HG03196 (cell line): ENCODE results near the gene OTUD7B.
A peak's percentile ranks its signal among the peaks of the same experiment; 100 is the strongest.
"Not testable (repeated sequence)": the region's sequence is repeated elsewhere in the genome, so short reads cannot be mapped to it uniquely, and the experiment has no call there.

ENCODE experiments used
- ATAC-seq: cut with Tn5 transposase; IDR thresholded peaks from one replicate; pipeline ENCODE4 v1.9.1; 2021; ENCODE audit not compliant: unreplicated experiment

Gene OTUD7B

DNA sequence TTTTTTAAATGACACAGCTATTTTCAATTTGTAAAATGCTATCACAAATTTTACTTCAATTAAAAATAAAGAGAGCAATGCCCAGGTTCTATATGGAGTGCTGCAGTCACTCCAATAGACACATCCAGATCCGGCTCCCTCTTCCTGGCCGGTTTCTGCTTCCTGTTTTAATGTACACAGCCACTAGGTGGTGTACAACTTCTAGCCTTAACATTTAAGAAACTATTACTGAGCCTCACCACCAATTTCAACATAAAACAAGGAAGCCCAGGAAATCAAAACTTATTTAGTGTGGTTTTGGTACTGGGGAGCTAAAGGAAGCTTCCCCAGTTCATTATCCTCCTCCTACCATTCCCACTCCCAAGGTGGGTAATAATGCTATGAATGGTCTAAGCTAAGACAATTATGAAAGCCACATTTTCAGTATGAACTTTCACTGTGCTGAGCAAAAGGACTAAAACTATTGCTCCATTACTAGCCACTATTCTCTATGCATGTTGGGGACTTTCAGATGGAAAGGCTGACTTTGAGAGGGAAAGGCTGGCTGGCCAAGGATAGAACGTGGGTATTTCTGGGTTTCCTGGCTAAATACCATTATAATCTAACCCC, 48.4 kb downstream of the OTUD7B start:
- no peak for ATAC-seq

DNA sequence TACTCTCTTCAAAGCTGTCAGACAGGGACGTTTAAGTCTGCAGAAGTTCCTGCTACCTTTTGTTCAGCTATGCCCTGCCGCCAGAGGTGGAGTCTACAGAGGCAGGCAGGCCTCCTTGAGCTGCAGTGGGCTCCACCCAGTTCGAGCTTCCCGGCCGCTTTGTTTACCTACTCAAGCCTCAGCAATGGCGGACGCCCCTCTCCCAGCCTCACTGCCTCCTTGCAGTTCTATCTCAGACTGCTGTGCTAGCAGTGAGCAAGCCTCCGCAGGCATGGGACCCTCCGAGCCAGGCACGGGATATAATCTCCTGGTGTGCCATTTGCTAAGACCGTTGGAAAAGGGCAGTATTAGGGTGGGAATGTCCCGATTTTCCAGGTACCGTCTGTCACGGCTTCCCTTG, 53.0 kb downstream of the OTUD7B start:
- not testable (repeated sequence) for ATAC-seq

DNA sequence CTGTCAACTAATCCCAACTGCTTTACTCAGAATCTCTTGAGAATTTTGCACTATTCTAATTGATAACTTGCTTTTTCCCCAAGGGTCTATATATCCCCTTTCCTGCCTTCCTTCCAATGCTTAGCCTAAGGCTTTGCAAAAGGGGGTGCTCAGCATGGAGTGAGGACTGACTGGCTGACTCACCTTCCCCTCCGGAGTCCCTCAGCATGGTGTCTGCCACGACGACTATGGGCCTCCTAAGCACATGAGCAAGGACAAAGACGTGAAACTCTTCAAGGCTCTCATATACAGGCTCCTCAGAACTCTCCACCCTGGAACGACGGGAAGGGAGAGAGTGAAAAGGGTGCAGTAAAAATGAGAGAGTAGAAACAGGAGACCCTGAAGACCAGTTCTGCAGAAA, 60.6 kb downstream of the OTUD7B start:
- no peak for ATAC-seq

DNA sequence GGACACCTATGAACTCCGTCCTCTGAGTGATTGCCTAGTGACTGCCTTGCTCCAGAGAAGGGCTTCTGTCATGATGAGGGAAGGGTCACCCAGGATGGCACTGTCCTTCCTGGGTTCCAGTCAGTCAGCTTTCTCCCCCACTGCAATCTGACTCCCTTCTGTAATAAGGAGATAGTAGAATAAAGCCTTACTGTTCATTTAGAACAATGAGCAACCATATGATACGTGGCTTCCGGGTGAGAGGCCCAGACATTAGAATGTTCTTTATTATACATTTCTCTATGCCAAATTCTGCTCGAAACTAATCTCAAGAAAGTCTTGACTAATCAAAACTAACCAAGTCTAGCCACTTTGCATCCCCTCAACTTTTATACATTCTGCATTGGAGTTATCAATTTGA, 65.3 kb downstream of the OTUD7B start:
- ATAC-seq, result no peak

DNA sequence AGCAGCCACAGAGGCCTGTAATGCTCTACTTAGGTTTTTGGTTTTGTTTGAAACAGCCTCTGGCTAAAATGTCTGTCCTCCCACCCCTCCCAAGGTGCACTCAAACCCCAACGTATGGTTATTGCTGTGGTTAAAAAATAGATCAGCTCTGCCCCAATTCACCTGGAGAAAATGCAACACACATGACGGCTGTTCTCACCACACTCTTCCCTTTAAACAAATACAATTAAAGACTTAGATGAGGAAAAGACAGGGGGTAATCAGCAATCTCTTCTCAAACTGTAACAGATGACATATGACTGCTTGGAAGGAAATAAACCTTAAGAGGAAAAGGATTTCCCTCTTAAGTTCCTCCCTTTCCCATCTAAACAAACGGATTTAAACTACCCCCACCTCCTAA, 67.6 kb downstream of the OTUD7B start:
- no peak for ATAC-seq

DNA sequence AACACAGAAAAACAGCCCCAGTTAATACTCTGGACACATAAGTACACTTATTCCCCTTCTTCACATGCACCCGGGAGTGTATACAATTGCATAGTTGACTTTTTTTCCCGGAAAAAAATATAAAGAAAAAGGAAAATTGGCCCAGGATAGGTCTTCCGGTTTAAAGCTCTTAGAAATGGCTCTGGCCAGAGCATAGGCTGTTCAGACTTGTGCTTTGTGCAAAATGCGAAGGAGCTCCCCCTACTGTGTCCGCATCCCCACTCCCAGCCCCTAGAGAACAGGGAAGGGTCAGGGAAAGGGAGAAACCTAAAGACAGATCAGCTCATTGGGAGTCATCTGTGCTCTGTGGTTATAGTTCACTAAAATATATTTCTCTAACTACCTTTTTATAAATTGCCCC, 68.3 kb downstream of the OTUD7B start:
- ATAC-seq, result no peak

DNA sequence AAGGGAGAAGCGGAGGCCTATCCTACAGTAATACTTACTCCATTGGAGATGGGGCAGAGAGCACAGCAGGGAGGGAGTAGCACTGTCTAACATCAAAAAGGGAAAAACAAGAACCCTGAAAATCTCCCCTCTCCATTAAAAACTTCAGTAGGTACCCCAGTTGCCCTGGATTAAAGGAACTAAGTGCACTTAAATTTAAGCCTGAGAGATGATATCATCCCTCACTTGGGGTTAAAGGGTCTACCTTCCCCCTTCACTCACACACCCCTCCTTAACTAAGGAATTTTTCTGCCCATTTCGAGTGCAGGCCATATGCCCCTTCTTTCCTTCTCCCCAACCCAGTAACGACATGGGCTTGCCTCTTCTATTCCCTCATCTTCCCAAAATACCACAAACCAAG, 70.1 kb downstream of the OTUD7B start:
- no peak for ATAC-seq

DNA sequence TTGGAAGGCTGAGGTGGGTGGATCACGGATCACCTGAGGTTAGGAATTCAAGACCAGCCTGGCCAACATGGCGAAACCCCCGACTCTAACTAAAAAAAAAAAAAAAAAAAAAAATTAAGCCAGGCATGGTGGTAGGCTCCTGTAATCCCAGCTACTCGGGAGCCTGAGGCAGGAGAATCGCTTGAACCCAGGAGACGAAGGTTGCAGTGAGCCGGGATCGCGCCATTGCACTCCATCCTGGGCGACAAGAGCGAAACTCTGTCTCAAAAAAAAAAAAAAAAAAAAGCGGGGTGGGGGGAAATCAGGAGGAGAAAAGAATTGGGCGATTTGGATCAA, 71.9 kb downstream of the OTUD7B start:
- ATAC-seq, result not testable (repeated sequence)

DNA sequence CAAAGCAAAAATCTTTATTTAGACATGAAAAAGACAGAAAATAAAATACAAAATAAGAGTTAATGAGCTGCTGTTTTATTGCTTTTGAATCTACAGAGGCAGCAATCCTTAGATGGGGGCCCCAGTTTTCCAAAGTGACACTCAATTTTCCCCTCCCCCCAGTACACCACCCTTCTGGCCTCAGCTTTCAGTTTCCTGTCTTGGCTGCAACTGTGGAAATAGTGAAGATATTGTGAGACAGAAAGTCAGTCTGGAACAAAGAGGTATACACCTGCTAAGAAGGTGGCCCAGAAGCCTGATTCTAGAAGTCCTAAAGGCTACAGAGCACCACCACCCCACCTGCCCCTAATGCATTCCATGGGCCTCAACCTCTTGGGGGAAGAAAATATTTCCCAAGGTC, 72.8 kb downstream of the OTUD7B start:
- no peak for ATAC-seq

DNA sequence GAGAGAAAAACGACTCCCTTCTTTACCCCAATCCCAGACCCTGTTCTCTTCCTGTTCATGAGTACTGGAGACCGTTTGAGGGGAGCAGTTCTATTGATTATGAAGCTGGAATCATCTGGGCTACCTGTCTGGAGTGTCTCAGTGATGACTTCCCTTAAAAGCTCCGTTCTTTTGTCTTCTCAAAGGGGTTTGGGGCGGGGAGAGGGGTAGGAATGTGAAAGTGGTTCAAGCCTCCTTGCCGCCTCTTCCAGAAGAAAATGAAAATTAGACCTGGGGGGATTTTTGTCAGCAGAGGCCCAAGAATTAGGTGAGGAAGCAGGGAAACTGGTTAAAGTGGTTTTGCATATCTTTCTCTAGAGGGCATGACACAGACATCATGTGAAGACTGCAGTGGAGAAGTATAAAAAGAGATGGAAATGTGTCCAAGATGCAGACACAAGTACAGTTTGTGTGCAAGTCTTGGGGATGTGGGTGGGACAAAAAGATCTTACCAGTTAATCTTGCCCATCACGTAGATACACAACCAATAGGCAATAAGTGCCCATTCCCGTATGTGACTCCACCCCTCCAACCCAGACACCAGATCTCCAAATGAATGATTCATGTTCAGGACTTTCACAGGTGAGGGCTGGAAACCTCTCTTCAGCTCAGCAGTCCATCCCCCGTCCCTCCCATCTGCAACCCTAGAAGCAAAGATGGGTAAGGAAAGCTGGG, 73.4 kb downstream of the OTUD7B start:
- ATAC-seq, result no peak

DNA sequence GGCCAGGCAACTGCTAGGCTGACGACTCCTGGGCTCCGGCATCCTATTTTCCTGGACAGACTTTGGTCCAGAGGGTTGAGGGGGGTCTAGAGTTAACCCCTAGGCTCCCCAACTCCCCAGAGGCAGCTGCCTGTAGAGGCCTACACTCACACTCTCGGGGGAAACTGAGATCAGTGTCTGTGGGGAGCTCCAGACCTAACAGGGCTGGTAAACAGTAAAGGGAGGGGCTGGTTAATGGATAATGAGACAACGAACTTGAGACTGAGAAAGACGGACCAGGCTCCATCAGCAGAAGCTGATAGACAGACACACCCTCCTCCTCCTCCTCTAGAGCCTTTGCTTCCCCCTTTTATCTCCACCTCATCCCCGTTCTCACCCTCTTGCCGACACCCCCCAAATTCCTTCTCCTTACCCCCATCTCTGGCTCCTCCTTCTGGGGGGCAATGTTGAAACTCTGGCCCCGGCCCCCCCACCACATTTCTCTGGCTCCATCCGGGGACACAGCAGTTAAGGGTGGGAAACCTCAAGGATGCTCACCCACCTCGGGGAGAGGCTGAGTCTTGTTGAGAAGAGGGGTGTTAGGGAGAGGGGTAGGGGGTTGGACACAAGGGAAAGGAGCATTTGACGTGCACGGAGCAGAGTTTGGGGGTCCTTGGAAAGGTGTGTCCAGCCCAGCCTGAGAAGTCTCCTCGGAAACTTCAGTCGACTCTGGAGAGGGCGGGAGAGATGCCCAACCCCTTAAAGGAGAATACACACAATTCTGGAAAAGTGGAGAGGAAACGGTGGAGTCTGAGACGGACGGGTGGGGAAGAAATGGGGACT, 74.1 kb downstream of the OTUD7B start, which contains the start of gene MTMR11:
TSS of gene MTMR11 (minus strand) at position 710 of the 822 bp plus-strand sequence. CDS start at position 478, 232 bp downstream.
- no peak for ATAC-seq

DNA sequence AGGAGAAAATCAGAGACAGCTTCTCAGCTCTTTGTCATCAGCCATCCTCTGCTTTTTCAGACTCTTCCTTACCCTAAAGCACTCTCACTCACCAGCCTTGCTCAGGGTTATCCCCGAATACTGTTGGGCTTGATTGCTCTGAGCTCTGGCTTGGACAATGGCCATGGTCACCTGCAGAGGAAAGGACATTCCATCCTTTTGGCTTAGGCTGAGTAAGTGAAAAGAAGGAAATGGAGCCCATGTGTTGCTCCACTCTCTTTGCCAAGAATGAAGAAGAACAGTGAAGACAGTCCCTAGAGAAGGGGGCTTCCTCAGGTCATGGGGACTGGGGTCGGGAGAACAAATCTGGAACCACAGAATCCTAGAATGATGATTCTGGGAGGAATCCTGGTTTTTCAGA, 76.2 kb downstream of the OTUD7B start:
- no peak for ATAC-seq

DNA sequence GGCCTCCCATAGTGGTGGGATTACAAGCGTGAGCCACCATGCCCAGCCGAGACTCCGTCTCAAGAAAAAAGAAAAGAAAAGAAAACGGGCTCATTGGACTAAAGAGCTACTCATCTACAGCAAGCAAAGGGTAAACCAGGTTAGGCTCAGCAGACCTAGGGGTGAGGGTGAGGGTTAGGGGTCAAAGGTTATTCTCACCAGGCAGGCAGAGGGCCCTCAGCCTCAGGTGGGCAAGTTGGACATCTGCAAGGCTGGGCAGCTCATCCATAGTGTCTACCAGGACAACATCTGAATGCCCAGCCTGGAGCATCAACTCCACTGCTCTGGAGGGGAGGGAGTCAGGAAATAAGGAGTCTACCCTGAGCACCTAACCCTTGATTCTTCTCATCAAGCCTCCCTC, 77.3 kb downstream of the OTUD7B start:
- no peak for ATAC-seq

DNA sequence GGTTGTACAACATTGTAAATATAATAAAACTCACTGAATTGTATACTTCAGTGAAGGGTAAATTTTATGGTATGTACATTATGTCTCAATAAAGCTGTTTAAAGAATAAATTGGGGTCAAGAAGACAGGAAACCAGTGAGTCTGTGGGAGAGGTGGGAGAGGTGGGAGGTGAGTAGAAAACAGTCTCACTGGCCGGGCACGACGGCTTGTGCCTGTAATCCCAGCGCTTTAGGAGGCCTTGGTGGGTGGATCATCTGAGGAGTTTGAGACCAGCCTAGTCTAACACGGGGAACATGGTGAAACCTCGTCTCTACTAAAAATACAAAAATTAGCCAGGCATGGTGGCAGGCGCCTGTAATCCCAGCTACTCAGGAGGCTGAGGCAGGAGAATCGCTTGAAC, 78.1 kb downstream of the OTUD7B start:
- no peak for ATAC-seq

DNA sequence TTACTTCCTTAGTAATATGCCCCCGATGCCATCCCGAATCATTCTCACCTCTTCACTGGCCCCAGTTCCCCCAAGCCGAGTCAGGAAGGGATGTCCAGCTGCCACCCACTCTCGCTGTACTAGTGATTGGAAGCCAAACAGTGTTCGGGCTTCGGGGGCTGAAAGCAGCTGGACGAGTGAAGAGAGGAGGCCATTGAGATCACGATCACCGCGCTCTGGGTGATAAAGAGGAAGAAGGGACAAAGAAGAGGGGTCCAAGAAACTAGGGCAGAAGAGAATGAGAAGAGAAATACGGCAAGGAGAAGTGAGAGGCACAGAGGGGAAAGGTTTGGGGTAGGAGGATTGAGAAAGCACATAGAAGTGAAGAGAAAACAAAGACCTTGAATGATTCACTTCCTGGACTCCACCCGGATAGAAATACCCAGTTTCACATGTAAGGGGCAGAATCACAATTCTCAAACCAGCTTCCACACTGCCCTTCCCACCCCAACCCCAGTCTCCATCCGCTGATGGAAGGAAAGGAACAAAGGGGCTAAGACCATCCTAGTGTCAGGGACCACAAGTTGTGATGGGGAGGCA, 79.2 kb downstream of the OTUD7B start:
- ATAC-seq, result no peak

DNA sequence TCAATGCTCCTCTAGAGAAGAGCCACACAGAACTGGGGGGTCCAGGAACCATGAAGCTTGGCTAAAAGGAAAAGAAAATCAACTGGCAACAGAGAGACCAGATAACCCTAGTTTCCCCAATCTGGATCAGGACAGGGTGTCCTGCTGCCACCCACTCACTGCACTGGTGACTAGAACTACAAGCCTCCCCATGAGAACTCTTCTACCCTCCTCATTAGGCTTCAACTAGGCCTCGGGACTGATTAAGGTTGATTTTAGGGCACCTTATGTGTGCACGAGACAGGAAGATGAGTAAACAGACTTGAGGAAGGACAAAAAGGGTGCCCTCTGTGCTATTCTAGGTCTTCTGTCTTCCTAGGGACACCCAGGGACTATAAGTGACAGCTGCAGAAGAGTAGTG, 80.7 kb downstream of the OTUD7B start:
- no peak for ATAC-seq

DNA sequence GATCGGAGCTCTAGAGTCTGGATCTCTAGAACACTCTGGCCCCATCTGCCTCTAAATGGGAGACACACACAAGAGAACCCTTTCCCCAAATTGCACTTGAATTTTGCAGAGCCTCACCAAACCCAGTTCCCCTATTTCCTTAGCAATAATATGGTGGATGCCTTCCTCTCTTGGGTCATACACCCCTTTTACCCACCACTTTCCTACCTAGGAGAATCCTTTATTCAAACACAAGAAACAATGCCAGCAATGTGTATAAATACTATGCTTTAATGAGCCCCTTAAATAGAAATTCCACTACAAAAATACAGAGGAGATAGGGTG, 82.2 kb downstream of the OTUD7B start:
- ATAC-seq, result no peak

DNA sequence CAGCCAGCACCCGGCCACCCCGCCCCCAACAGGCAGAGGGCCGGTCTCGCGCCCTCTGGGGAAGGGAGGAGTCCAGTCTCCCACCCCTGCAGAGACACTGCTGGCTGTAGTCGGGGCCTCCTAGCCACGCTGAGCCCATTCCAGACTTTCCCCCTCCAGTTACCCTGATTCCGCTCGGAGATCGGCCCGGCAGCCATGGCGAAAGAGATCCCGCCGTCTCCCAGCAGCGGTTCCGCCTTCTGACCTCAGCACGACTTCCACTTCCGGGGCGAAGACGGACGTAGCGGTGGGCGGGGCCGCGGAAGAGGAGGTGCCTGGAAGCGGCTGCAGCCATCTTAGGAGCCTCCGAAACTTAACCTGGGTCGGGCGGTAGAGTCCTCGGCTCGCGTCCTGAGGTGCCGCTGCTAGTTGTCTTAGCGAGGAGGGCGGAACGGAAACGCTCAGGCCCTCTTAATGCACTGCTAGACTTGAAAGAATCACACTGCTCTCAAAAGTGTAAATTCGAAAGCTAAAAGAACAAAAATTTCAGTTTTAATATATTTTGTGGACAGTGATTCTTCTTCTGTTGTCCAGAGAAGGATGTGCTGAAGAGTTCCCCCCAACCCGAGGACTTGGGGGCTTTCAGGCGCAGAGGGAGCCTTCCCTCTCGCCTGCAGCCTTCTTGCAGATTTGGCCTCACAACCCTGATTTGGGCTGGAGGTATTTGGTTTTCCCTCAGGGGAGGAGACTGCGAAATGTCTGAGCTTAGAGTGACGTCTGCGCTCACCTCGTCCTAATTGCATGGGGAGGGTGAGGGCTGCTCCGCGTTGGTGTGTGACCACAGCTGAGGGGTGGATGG, 82.7 kb downstream of the OTUD7B start, which contains the start of gene SF3B4:
TSS of gene SF3B4 (minus strand) at position 241 of the 838 bp plus-strand sequence. CDS start at position 197, 44 bp downstream.
- ATAC-seq, result peak; percentile 85

DNA sequence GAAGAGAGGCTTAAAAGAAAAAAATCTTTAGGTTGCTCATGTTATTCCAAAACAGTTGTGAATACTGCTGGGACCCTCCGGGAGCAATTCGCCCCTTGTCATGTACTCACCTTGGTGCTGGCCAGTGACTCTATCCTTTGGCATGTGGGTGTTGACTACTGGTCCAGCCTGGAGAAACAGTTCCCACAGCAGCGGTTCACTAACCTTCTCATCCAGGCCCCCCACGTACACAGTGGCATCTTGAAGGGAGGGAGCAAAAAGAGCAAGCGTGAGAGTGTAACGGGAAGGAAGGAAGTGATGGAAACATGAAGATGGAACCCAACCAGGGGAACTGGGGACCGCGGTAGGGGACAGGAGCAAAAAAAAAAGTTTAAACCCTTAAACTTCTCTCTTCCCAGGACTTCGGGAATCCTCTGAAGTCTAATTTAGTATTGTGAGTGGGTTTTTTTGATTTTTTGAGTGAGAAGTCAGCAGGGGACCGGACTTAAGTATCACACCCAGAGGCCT, 83.4 kb downstream of the OTUD7B start:
- no peak for ATAC-seq

DNA sequence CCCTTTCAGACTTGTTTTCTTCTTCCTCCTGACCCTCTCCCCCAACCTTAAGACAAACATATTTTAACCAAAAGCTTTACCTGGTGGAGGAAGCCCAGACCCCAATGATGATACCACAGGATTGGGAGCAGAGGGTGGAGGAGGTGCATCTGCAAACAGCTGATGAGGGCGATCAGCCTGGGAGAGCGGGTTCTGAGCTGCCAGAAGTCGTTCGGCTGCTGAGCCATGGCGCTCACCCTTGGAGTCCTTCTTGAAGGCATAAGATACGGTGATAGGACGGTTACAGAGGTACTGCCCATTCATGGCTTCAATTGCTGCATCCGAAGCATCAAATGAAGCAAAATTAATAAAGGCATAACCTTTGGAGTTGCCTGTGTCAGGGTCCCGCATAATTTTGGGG, 84.2 kb downstream of the OTUD7B start:
- no peak for ATAC-seq

DNA sequence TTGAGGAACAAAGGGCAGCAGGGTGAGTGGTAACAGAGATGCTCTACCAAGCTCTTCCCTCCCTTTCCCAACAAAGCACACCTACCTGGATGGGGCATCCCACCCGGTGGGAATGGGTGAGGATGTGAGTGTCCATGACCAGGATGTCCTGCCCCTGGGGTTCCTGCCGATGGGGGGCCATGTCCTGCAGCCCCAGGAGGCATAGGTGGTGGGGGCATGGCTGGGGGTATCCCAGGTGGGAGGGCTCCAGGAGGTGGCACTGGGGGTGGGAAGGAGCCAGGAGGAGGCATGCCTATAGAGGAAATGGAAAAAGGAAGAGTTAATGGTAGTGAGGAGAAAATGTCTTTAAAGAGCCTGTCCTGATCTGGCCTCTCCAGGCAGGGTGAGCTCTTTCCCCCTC, 84.8 kb downstream of the OTUD7B start:
- no peak for ATAC-seq
